ENCODE results near the gene CHI3L2. TPM values are rescaled to one million over a fixed set of nuclear protein-coding genes. Genes with fewer than 3 reads are reported as not detected.
"Not testable (repeated sequence)": the region's sequence is repeated elsewhere in the genome, so short reads cannot be mapped to it uniquely, and the experiment has no call there.

The CHI3L2 gene
- total RNA-seq, 1 experiment from 2014 or later = not detected

GRCh38 chr1:111200802-111201161 lies 26.7 kb upstream of the CHI3L2 start:
- DNase-seq (ENCODE audit: low read depth) = no peak
- in situ Hi-C loops (cut with HindIII; ENCODE audit: low pct_unique_long_range_greater_than_20kb, low sequenced_read_pairs) = no loop called here

- DNase-seq (ENCODE audit: low read depth) = no peak
- in situ Hi-C loops (cut with HindIII; ENCODE audit: low pct_unique_long_range_greater_than_20kb, low sequenced_read_pairs) = no loop called here
Measured at GRCh38 chr1:111201275-111202090, 26.0 kb upstream of the CHI3L2 start.

- no peak for DNase-seq (ENCODE audit: low read depth)
- in situ Hi-C loops (cut with HindIII; ENCODE audit: low pct_unique_long_range_greater_than_20kb, low sequenced_read_pairs) = no loop called here
Measured at GRCh38 chr1:111202366-111202706, 25.2 kb upstream of the CHI3L2 start.

DNA sequence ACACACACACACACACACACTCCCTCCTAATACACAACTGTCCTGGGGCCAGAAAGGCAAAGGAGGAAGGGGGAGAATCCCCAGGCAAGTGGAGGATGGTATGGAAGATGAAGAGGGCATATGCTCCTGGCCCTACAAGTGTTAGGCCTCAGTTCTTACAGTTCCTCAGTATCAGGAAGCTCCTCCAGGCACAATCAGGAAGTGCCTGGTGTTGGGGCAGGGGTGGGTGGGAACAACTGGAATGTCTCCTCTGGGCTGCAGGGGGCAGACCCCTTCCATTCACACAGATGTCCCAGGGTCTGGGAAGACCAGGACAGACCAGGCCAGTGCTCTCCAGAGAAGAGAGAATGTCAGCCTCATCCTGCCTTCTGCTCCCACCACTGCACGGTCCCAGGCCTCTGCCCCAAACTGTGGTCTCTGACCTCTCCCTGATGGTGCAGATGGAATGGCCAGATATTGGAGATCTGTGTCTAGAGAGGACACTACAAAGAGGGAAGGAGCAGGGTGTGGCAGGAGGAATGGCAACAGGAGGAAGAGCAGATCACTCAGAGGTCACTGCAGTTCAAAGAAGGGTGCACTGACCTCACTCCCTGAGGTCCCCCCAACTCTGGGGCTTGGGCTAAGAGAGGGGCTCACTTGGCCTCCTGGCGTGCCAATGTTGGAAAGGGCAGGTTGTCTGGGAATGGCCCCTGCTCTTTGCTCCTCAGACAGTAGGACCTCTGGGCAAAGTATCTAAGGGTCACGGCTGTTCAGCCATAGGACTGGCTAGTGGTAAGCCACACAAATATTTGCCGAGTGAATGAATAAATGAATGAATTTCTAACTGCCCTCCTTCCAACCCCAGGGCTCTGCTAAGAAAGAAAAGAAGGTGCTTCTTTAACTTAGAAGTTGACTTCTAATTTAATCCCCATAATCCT lies 24.5 kb upstream of the CHI3L2 start:
- in situ Hi-C loops (cut with HindIII; ENCODE audit: low pct_unique_long_range_greater_than_20kb, low sequenced_read_pairs) = no loop called here
- DNase-seq (ENCODE audit: low read depth) = no peak

DNA sequence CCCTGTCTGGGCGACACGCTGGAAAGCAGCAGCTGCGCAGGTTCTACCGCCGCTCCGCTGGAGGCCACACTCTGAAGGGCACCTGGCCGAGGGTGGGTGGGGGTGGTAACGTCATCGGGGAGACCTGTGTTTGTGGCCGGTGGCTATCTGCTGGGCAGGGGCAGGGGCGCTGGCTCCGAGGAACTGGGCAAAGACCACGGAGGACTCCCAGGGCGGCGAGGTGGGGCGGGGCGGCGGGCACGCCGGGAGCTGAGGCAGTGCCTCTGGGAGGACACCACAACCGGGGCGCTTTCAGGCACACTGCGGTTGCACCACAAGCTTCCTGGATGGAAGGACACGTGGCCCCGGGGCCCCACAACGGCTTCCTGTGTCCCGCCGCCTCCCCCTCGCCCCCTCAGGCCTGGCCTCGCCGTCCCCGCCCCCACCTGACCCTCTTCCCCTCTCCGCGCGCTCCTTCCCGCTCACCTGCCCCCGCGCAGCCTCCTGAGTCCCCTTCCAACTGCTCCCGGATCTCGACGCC lies 23.8 kb upstream of the CHI3L2 start:
- no peak for DNase-seq (ENCODE audit: low read depth)

GRCh38 chr1:111204201-111204982 lies 23.1 kb upstream of the CHI3L2 start:
- in situ Hi-C loops (cut with HindIII; ENCODE audit: low pct_unique_long_range_greater_than_20kb, low sequenced_read_pairs) = no loop called here
- peak; percentile 44 for DNase-seq (ENCODE audit: low read depth)

More for the DNA sequence above, 23.8 kb upstream of the CHI3L2 start:
- in situ Hi-C loops (cut with HindIII; ENCODE audit: low pct_unique_long_range_greater_than_20kb, low sequenced_read_pairs) = no loop called here

DNA sequence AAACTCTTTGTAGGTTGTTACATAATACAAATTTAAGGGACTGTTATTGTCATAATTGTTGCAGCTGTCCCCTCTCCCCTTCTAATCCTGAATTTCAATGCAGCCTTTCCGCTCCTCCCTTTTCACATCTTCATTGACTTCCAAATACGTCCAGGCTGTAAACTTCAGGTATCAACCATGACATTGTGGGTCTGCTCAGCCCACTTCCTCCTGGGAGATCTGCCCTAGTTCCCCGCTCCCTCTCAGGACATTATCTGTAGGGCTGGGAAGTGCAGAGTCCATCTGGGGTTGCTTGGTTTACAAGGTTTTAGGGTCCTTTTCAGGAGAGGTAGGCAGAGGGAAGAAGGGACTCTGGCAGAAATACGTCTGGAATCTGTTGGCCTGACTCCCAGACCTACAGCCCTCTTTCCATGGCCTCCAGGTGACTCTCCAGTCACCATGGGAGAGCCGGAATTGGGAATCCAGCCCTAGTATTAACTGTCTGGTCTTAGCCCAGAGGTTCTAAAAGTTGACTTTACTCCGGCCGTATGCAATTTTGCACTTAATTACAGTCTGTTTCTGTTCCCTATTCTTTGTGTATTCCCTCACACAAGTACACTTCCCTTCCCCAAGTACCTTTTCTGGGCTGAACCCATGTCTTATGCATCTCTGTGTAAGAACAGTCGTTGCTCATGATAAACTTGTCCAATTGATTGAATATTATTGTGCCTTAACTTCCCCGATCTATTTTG lies 22.4 kb upstream of the CHI3L2 start:
- no peak for DNase-seq (ENCODE audit: low read depth)
- in situ Hi-C loops (cut with HindIII; ENCODE audit: low pct_unique_long_range_greater_than_20kb, low sequenced_read_pairs) = no loop called here

- in situ Hi-C loops (cut with HindIII; ENCODE audit: low pct_unique_long_range_greater_than_20kb, low sequenced_read_pairs) = no loop called here
- DNase-seq (ENCODE audit: low read depth) = no peak
Measured at GRCh38 chr1:111205714-111206050, 21.8 kb upstream of the CHI3L2 start.

DNA sequence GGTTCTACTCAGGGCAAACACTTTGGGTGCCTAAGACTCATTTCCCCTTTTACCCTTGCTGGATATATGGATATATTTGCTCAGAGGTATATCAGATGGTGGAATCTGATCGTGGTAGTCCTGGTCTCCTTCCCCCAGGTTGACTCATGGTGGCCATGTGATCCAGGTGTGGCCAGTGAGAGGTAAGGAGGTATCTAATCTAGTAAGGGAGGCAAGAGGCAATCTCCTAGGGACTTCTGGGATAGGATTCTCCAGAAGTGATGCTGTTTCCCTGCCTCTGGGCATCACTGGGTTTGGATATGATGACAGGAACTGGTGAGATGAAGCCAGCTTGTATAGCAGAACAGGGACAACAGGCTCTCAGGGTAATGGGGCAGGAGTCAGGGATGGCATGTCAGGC lies 18.6 kb upstream of the CHI3L2 start:
- in situ Hi-C loops (cut with HindIII; ENCODE audit: low pct_unique_long_range_greater_than_20kb, low sequenced_read_pairs) = no loop called here
- no peak for DNase-seq (ENCODE audit: low read depth)

DNA sequence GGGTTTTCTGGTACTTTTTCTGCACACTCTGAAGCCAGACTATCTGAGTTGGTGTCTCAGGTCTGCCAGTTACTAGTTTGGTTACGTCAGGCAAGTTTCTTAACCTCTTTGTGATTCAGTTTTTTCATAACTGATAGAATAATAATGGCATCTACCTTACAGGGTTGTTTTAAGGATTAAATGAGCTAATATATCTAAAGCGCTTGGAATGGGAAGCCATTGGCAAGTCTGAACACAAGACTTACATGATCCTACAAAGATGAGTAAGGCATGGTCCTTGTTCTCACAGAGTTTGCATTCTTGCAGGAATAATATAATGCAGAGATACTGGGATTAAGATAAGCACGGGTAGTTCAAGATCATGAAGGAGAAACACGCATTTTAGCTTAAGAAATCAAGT lies 17.9 kb upstream of the CHI3L2 start:
- in situ Hi-C loops (cut with HindIII; ENCODE audit: low pct_unique_long_range_greater_than_20kb, low sequenced_read_pairs) = no loop called here
- DNase-seq (ENCODE audit: low read depth) = no peak

- in situ Hi-C loops (cut with HindIII; ENCODE audit: low pct_unique_long_range_greater_than_20kb, low sequenced_read_pairs) = no loop called here
- DNase-seq (ENCODE audit: low read depth) = no peak
Measured at GRCh38 chr1:111211921-111212320, 15.6 kb upstream of the CHI3L2 start.

- no peak for DNase-seq (ENCODE audit: low read depth)
- in situ Hi-C loops (cut with HindIII; ENCODE audit: low pct_unique_long_range_greater_than_20kb, low sequenced_read_pairs) = no loop called here
Measured at GRCh38 chr1:111212634-111213335, 14.7 kb upstream of the CHI3L2 start.

- in situ Hi-C loops (cut with HindIII; ENCODE audit: low pct_unique_long_range_greater_than_20kb, low sequenced_read_pairs) = no loop called here
Measured at GRCh38 chr1:111213412-111213811, 14.1 kb upstream of the CHI3L2 start.

GRCh38 chr1:111214074-111214801 lies 13.3 kb upstream of the CHI3L2 start:
- in situ Hi-C loops (cut with HindIII; ENCODE audit: low pct_unique_long_range_greater_than_20kb, low sequenced_read_pairs) = no loop called here
- DNase-seq (ENCODE audit: low read depth) = no peak

More at GRCh38 chr1:111213412-111213811, 14.1 kb upstream of the CHI3L2 start:
- no peak for DNase-seq (ENCODE audit: low read depth)

DNA sequence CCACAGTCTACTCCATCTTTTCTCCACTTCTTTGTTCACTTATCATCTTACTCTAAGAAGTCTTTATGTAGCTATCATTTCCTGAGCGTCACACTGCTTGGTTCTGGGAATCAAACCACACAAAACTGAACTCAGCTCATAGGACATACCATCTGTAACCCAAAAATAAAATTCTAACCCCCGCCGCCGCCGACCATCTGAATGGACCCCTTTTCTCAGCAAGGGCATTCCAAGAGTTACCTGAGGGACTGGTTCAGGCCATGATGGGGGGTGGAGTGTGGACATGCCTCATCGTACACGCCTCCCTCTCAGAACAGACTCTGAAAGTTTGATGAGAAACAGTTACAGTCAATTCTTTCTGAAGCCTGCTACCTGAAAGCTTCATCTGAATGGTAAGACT lies 12.6 kb upstream of the CHI3L2 start:
- in situ Hi-C loops (cut with HindIII; ENCODE audit: low pct_unique_long_range_greater_than_20kb, low sequenced_read_pairs) = no loop called here
- DNase-seq (ENCODE audit: low read depth) = no peak

GRCh38 chr1:111215285-111215684 lies 12.2 kb upstream of the CHI3L2 start:
- in situ Hi-C loops (cut with HindIII; ENCODE audit: low pct_unique_long_range_greater_than_20kb, low sequenced_read_pairs); DNase-seq (ENCODE audit: low read depth): not testable (repeated sequence)

DNA sequence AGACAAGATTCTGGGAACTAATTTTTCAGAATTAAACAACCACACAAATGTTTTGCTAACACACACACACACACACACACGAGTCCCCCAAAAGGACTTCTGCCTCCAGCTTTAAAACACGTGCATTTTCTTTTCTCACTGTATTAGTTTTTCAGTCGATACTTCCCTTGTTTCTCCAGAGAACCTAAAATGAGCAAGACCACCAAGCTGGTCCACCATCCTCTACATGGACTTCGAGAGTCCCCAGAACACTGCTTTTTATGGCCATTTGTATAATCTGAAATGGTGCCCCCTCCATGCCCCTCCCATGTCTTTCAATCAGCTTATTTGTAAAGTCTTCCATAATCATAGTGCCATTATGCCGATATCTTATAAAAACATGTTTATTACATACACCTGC lies 10.8 kb upstream of the CHI3L2 start:
- in situ Hi-C loops (cut with HindIII; ENCODE audit: low pct_unique_long_range_greater_than_20kb, low sequenced_read_pairs) = no loop called here
- DNase-seq (ENCODE audit: low read depth) = no peak

Data from Caki2 (cell line).